ENCODE measurements around the gene GNG7.
A peak's percentile ranks its signal among the peaks of the same experiment; 100 is the strongest.
"Not testable (repeated sequence)": the region's sequence is repeated elsewhere in the genome, so short reads cannot be mapped to it uniquely, and the experiment has no call there.

The GNG7 gene

DNA sequence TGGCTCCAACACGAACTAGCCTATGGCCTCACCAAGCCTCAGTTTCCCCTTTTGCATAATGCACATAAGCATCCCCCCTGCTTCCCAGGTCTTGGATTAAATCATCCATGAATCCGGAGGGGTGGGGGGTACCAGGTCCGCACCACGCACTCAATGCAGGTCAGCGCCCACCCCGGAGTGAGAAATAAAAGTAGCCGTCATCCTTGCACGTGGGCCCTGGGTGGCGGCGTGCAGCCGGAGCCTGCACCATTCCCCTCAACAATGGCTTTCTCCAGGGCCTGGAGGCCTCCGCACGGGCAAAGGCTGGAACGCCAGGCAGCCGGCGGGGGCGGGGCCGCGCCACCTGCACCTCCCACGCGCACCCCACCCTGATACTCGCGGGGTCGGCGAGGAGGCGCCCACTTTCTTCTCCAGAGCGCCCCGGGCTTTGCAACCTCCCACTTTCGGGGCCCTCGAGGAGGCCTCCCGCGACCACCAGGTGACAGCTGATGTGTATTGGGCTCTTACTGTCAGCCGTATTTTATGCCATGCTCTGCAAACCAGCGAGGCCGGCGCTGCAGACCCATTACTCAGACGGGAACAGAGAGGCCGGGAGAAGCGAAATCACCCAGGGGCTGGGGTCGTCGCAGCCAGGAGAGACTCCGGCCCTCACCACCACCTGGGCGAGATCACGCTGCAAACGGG is 227.3 kb downstream of the GNG7 start:
- peak; percentile 69 to 76 (median 70) for DNase-seq (ENCODE audit: low read depth in 2 of 3, low spot score in 1 of 3)

DNA sequence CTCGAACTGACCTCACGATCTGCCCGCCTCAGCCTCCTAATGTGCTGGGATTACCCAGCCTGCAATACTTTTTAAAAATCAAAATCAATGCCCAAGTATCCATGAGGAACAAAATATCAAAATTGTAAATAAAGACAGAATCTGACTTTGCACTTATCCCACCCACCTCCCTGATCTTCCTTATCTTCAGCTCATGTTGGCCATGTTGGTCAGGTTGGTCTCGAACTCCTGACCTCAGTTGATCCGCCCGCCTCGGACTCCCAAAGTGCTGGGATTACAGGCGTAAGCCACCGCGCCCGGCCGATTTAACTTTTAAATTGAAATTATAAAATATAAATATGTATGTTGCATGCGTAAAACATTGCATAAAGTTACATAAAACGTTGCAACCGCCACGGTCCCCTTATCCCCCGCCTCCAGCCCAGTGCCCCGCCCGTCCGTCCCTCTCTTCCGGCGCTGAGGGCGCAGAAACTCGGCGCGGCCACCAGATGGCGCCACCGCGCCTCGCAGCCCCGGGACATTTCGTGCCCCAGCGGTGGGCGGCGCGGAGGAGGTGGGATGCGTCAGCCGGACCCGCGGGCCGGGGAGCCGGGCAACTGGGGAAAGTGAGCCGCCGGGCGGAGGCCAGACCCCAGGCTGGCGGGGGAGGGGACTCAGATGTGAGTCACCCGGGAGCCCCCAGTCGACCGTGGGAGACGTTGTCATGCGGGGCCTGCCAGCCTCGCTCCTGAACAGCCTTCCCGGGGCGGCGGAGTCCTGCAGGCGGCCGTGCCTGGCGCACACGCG is 228.1 kb downstream of the GNG7 start:
- peak; percentile 81 to 89 (median 88) for DNase-seq (ENCODE audit: low read depth in 2 of 3, low spot score in 1 of 3)

DNA sequence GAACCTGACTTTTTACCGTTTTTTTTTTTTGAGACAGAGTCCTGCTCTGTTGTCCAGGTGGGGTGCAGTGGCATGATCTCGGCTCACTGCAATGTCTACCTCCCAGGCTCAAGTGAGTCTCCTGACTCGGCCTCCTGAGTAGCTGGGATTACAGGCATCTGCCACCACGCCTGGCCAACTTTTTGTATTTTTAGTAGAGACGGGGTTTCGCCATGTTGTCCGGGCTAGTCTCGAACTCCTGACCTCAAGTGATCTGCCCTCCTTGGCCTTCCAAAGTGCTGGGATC is 232.6 kb downstream of the GNG7 start:
- DNase-seq (ENCODE audit: low read depth in 2 of 3, low spot score in 1 of 3): not testable (repeated sequence)

DNA sequence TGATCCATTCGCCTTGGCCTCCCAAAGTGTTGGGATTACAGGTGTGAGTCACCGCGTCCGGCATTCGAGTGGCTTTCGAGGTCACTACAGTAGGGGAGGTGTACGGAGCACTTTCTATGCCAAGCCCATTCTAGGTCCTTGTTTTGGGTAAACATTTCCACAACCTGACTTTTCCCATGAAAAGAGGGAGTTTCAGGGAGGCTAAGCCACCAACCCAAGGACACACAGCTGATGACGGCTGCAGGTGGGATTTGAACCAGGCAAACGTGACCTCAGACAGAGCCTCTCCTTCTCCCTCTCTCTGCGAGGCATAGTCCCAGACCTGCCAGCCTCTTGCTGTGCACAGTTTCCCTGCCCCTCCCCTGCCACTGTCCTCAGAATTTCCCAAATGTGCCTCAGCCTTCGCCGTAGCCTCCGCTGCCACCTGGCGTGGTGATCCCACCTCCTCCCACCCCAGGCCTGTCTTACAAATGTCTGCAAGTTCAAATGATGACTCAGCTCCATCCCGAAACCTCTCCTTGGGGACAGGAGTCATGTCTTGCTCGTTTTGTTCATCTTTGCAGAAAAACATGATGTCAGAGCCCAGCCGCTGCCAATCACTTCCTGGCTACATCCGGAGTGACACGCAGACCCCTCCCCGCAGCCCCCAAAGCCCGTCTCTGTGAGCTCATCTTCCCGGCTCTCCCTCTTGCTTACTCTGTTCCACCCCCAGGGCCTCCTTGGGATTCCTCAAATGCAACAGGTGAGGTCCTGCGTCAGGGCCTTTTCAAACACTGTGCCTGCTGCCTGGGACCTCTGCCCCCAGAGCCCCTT is 233.2 kb downstream of the GNG7 start:
- DNase-seq (ENCODE audit: low read depth in 2 of 3, low spot score in 1 of 3): peak in 2 of 3 donors; percentile 30 to 47

DNA sequence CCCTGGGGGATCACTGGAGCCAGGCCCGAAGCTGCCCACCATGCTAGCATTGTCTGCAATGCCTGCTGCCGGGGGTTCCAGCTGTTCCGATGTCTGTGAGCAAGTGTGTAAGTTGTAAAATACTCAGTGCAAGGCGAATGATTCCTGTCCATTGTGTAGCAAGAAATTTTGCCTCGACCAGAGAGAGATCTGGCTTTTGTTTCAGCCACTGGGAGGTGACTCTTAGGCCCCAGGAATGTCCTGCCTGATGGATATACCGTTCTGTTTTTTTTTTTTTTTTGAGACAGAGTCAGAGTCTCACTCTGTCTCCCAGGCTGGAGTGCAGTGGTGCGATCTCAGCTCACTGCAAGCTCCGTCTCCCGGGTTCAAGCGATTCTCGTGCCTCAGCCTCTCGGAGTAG is 233.9 kb downstream of the GNG7 start:
- no peak for DNase-seq (ENCODE audit: low read depth in 2 of 3, low spot score in 1 of 3)

DNA sequence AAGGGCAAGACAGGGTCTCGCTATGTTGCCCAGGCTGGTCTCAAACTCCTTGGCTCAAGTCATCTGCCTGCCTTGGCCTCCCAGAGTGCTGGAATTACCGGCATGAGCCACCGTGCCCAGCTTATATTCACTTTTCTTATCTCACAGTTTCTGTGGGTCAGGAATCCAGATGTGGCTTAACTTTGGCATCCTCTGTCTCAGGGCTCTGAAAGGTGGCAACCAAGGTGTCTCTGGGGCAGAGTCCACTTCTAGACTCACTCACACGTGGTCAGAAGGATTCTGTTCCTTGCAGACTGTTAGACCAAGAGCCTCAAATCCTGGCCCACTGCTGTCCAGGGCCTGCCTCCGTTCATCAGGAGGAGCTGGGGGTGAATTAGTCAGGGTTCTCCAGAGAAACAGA is 238.1 kb downstream of the GNG7 start:
- DNase-seq (ENCODE audit: low read depth in 2 of 3, low spot score in 1 of 3): no peak

DNA sequence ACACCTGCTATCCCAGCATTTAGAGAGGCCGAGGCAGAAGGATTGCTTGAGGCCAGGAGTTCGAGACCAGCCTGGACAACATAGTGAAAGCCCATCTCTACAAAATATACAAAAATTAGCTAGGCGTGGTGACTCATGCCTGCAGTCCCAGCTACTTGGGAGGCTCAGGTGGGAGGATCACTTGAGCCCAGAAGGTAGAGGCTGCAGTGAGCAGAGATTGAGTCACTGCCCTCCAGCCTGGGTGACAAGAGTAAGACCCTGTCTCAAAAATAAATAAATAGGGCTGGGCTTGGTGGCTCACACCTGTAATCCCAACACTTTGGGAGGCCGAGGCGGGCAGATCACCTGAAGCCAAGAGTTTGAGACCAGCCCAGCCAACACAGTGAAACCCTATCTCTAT is 238.8 kb downstream of the GNG7 start:
- DNase-seq (ENCODE audit: low read depth in 2 of 3, low spot score in 1 of 3): not testable (repeated sequence)

DNA sequence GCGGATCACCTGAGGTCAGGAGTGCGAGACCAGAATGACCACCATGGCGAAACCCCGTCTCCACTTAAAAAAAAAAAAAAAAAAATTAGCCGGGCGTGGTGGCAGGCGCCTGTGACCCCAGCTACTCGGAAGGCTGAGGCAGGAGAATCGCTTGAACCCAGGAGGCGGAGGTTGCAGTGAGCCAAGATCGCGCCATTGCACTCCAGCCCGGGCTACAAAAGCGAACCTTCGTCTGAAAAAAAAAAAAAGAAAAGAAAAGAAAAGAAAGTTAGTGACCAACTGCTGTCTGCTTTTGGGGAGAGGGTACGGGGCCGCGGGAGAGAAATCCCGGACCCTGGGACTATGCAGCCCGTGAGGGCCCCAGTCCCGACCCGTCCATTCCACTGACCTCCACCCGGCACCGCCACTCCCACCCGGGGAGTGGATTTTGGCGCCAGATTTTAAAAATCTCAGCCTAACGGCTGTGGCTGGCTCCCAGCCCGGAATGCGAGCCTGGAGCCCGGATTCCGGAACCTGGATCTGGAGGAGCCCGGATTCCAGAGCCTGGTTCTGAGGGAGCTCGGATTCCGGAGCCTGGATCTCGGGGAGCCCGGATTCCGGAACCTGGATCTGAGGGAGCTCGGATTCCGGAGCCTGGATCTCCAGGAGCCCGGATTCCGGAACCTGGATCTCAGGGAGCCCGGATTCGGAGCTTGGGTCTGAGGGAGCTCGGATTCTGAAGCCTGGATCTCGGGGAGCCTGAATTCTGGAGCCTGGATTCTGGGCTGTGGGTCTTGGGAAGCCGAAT is 239.7 kb downstream of the GNG7 start:
- DNase-seq (ENCODE audit: low read depth in 2 of 3, low spot score in 1 of 3): no peak

DNA sequence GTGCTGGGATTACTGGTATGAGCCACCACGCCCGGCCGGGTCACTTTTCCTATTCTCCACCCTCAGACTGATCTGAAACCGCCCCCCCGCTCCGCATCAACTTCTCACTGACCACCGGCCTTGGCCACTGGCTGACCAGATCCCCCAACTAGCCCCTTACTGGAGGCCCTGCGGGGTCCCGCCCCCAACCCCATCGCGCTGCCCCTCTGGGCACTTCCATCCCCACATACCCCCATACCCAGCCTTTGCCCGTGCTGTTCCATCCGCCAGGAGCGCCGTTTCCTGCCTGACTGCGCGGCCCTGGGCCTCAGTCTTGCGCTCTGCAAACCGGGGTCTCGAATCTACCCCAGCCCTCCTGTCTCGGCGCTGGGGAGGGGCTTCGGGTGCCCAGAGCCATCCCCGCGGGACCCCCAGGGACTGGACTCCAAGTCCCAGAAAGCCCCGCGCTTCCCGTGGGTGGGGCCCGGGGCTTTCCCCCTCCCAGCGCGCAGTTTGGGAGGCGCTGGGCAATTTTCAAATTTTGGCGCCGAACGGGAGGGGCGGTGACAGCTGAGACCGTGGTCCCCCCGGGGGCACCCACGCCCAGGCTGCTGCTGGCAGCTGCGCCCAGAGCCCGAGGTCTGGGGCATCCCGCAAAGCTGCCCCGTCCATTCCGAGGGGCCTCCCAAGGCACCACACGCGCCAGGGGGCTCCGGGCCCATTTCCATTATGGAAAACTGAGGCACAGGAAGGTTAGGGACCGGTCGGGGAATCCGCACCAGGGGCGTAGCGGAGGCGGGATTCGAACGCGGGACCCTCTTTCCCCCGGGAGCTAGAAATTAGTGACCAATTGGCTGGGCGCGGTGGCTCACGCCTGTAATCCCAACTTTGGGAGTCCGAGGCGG is 240.5 kb downstream of the GNG7 start:
- DNase-seq (ENCODE audit: low read depth in 2 of 3, low spot score in 1 of 3): peak; percentile 53 to 70 (median 65)
